Subcutaneous abdominal adipose tissue (tissue), 5 donors: ENCODE results near the gene ZIC1.

Source experiments
- H3K27ac ChIP-seq: one replicate; pipeline ENCODE4 v1.7.0; 2013; ENCODE audit warnings: low read depth, mild to moderate bottlenecking, inconsistent platforms, low read length, moderate library complexity
- H3K27me3 ChIP-seq, 5 donors: one replicate each; pipeline ENCODE4 v1.7.0; 2013; ENCODE audit warnings: low read length in 5 of 5, inconsistent platforms in 1 of 5; ENCODE audit not compliant: control insufficient read depth in 5 of 5, insufficient read depth in 4 of 5
- H3K36me3 ChIP-seq, 5 donors: one replicate each; pipeline ENCODE4 v1.7.0; 2013; ENCODE audit warnings: low read length in 5 of 5; ENCODE audit not compliant: control insufficient read depth in 5 of 5, insufficient read depth in 5 of 5
- H3K4me1 ChIP-seq, 5 donors: one replicate each; pipeline ENCODE4 v1.7.0; 2013; ENCODE audit warnings: low read length in 5 of 5, mild to moderate bottlenecking in 3 of 5, moderate library complexity in 1 of 5; ENCODE audit not compliant: control insufficient read depth in 5 of 5, insufficient read depth in 5 of 5
- H3K4me3 ChIP-seq, 5 donors: one replicate each; pipeline ENCODE4 v1.7.0; 2013; ENCODE audit warnings: low read length in 5 of 5, low read depth in 1 of 5
- H3K9ac ChIP-seq, 5 donors: one replicate each; pipeline ENCODE4 v1.7.0; 2013; ENCODE audit warnings: low read length in 5 of 5, mild to moderate bottlenecking in 4 of 5, moderate library complexity in 3 of 5
- H3K9me3 ChIP-seq, 5 donors: one replicate each; pipeline ENCODE4 v1.7.0; 2013; ENCODE audit warnings: low read length in 5 of 5; ENCODE audit not compliant: control insufficient read depth in 5 of 5
- donor health status: healthy.
- donor health status: healthy.
- donor health status: healthy.
- donor health status: healthy.
- donor health status: healthy.

Gene ZIC1

GRCh38 chr3:147422196-147422595, 13.0 kb downstream of the ZIC1 start:
- H3K4me1 ChIP-seq: peaks cover 0 to 32% (median 20%) of the 10 kb centered on the region in 5 donors
- H3K27me3 ChIP-seq: peaks cover 60 to 72% (median 63%) of the 10 kb centered on the region in 5 donors
- no peak overlapping the region for H3K27ac ChIP-seq
- H3K9me3 ChIP-seq: peaks cover 0 to 2% (median 0%) of the 10 kb centered on the region in 5 donors
- H3K4me3 ChIP-seq: no peak overlapping the region
- no peaks in the 10 kb centered on the region for H3K36me3 ChIP-seq
- H3K9ac ChIP-seq: no peak overlapping the region

GRCh38 chr3:147422601-147423536, 13.7 kb downstream of the ZIC1 start:
- Histone ChIP-seq H3K27ac (no peak overlapping the region), H3K9ac (no peak overlapping the region), H3K36me3 (no peaks in the 10 kb centered on the region), H3K4me3 (no peak overlapping the region), H3K27me3 (peaks cover 57 to 74% (median 60%) of the 10 kb centered on the region in 5 donors), H3K4me1 (peaks cover 0 to 32% (median 20%) of the 10 kb centered on the region in 5 donors), H3K9me3 (peaks cover 0 to 2% (median 0%) of the 10 kb centered on the region in 5 donors)

- peaks cover 0 to 1% (median 0%) of the 10 kb centered on the region in 5 donors for H3K9me3 ChIP-seq
- H3K27me3 ChIP-seq: peaks cover 56 to 70% (median 59%) of the 10 kb centered on the region in 5 donors
- peaks cover 0 to 32% (median 20%) of the 10 kb centered on the region in 5 donors for H3K4me1 ChIP-seq
- H3K27ac ChIP-seq: no peak overlapping the region
- H3K36me3 ChIP-seq: no peaks in the 10 kb centered on the region
- H3K9ac ChIP-seq: no peak overlapping the region
- no peak overlapping the region for H3K4me3 ChIP-seq
Observed at GRCh38 chr3:147423537-147423797, 14.3 kb downstream of the ZIC1 start.

- Histone ChIP-seq H3K9me3 (no peaks in the 10 kb centered on the region), H3K36me3 (no peaks in the 10 kb centered on the region), H3K27ac (no peak overlapping the region), H3K4me3 (no peak overlapping the region), H3K9ac (no peak overlapping the region), H3K4me1 (peaks cover 0 to 28% (median 18%) of the 10 kb centered on the region in 5 donors), H3K27me3 (peaks cover 51 to 66% (median 56%) of the 10 kb centered on the region in 5 donors)
Observed at GRCh38 chr3:147423798-147424580, 14.8 kb downstream of the ZIC1 start.

GRCh38 chr3:147424581-147425387, 15.6 kb downstream of the ZIC1 start:
- Histone ChIP-seq H3K27ac (no peak overlapping the region), H3K9ac (no peak overlapping the region), H3K4me3 (no peak overlapping the region), H3K4me1 (peaks cover 0 to 20% (median 10%) of the 10 kb centered on the region in 5 donors), H3K27me3 (peaks cover 44 to 58% (median 48%) of the 10 kb centered on the region in 5 donors), H3K9me3 (no peaks in the 10 kb centered on the region), H3K36me3 (no peaks in the 10 kb centered on the region)

- no peak overlapping the region for H3K9ac ChIP-seq
- H3K27me3 ChIP-seq: peaks cover 38 to 52% (median 43%) of the 10 kb centered on the region in 5 donors
- no peak overlapping the region for H3K27ac ChIP-seq
- no peaks in the 10 kb centered on the region for H3K9me3 ChIP-seq
- no peak overlapping the region for H3K4me3 ChIP-seq
- H3K36me3 ChIP-seq: no peaks in the 10 kb centered on the region
- H3K4me1 ChIP-seq: peaks cover 0 to 19% (median 10%) of the 10 kb centered on the region in 5 donors
Observed at GRCh38 chr3:147425388-147425850, 16.3 kb downstream of the ZIC1 start.

- Histone ChIP-seq H3K9me3 (no peaks in the 10 kb centered on the region), H3K9ac (no peak overlapping the region), H3K4me1 (peaks cover 0 to 12% (median 2%) of the 10 kb centered on the region in 5 donors), H3K36me3 (no peaks in the 10 kb centered on the region), H3K4me3 (no peak overlapping the region), H3K27ac (no peak overlapping the region), H3K27me3 (peaks cover 24 to 37% (median 33%) of the 10 kb centered on the region in 5 donors)
Observed at GRCh38 chr3:147426931-147427330, 17.8 kb downstream of the ZIC1 start.

GRCh38 chr3:147427746-147428145, 18.6 kb downstream of the ZIC1 start:
- H3K27ac ChIP-seq: no peak overlapping the region
- H3K27me3 ChIP-seq: peaks cover 16 to 29% (median 25%) of the 10 kb centered on the region in 5 donors
- H3K36me3 ChIP-seq: no peaks in the 10 kb centered on the region
- H3K4me3 ChIP-seq: no peak overlapping the region
- H3K4me1 ChIP-seq: peaks cover 0 to 12% (median 2%) of the 10 kb centered on the region in 5 donors
- H3K9me3 ChIP-seq: no peaks in the 10 kb centered on the region
- no peak overlapping the region for H3K9ac ChIP-seq

GRCh38 chr3:147428326-147428725, 19.2 kb downstream of the ZIC1 start:
- Histone ChIP-seq H3K4me3 (no peak overlapping the region), H3K4me1 (peaks cover 0 to 8% (median 0%) of the 10 kb centered on the region in 5 donors), H3K9me3 (no peaks in the 10 kb centered on the region), H3K36me3 (no peaks in the 10 kb centered on the region), H3K9ac (no peak overlapping the region), H3K27me3 (peaks cover 12 to 23% (median 19%) of the 10 kb centered on the region in 5 donors), H3K27ac (no peak overlapping the region)
